SH-SY5Y (cell line): ENCODE measurements around the gene HDGFL2.

Source experiments
- GATA2 ChIP-seq: IDR thresholded peaks from 2 replicates; pipeline ENCODE4 v1.6.1; 2011; ENCODE audit warnings: mild to moderate bottlenecking, low read depth, low read length
- GATA3 ChIP-seq: IDR thresholded peaks from 2 replicates; pipeline ENCODE4 v1.6.1; 2011; ENCODE audit warnings: low read depth, mild to moderate bottlenecking, low read length, moderate library complexity

DNA sequence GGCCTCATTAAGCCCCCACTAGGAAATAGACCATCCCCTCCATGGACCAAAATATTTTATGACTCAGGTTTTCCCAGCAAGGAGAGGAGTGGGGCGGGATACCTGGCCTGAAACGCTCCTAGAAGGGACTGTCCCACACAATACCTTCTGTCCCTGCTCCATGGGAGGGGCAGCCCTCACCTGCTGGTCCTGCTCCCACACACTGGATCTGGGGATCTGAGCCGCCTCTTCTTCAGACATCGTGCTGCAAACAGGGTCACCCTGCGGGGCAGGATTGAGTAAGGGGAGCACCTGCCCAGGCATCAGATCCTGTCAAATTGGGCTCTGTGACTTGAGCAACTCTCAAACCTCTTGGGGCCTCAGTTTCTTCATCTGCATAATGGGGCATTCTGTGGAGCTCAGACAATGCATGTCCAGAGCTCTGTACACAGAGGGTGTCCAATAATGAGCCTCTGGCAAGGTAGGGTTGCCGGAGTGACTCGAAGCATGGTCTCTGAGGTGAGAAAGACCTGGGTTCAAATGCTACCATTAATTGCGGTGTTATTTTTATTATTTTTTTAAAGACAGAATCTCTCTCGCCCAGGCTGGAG, 61.8 kb downstream of the HDGFL2 start:
- TF ChIP-seq GATA3 (no peak), GATA2 (no peak)
